GM21447 (cell line): ENCODE measurements around the gene GINS2.

Experiments
- ATAC-seq: cut with Tn5 transposase; IDR thresholded peaks from one replicate; pipeline ENCODE4 v1.9.1; 2021; ENCODE audit not compliant: unreplicated experiment

GINS2 gene

GRCh38 chr16:85690469-85691064 lies 1.8 kb upstream of the GINS2 start:
- no peak for ATAC-seq

- ATAC-seq: no peak
Observed at GRCh38 chr16:85689950-85690320, 1.2 kb upstream of the GINS2 start.

- no peak for ATAC-seq
Observed at GRCh38 chr16:85689285-85689949, 663 bp upstream of the GINS2 start.

- no peak for ATAC-seq
Observed at GRCh38 chr16:85687651-85688471, 893 bp downstream of the GINS2 start.

GRCh38 chr16:85686912-85687591 lies 1.7 kb downstream of the GINS2 start:
- no peak for ATAC-seq

- ATAC-seq: no peak
Observed at GRCh38 chr16:85685251-85685650, 3.5 kb downstream of the GINS2 start.

- ATAC-seq: no peak
Observed at GRCh38 chr16:85683363-85683762, 5.4 kb downstream of the GINS2 start.

- ATAC-seq: no peak
Observed at GRCh38 chr16:85682516-85682915, 6.2 kb downstream of the GINS2 start.

GRCh38 chr16:85681255-85681654 lies 7.5 kb downstream of the GINS2 start:
- ATAC-seq: no peak

GRCh38 chr16:85680352-85680944 lies 8.3 kb downstream of the GINS2 start:
- no peak for ATAC-seq

GRCh38 chr16:85679870-85680269 lies 8.9 kb downstream of the GINS2 start:
- no peak for ATAC-seq

- no peak for ATAC-seq
Observed at GRCh38 chr16:85678821-85679220, 9.9 kb downstream of the GINS2 start.

- ATAC-seq: no peak
Observed at GRCh38 chr16:85678016-85678415, 10.7 kb downstream of the GINS2 start.

GRCh38 chr16:85677383-85677967 lies 11.3 kb downstream of the GINS2 start:
- ATAC-seq: no peak

- ATAC-seq: no peak
Observed at GRCh38 chr16:85676466-85676865, 12.3 kb downstream of the GINS2 start.

- ATAC-seq: no peak
Observed at GRCh38 chr16:85675251-85675874, 13.4 kb downstream of the GINS2 start.

- no peak for ATAC-seq
Observed at GRCh38 chr16:85674828-85675227, 13.9 kb downstream of the GINS2 start.

GRCh38 chr16:85674418-85674755 lies 14.4 kb downstream of the GINS2 start:
- ATAC-seq: no peak

GRCh38 chr16:85673529-85674417 lies 15.0 kb downstream of the GINS2 start:
- ATAC-seq: no peak
